ENCODE results near the gene MUC5AC.
A peak's percentile ranks its signal among the peaks of the same experiment; 100 is the strongest.

DNA sequence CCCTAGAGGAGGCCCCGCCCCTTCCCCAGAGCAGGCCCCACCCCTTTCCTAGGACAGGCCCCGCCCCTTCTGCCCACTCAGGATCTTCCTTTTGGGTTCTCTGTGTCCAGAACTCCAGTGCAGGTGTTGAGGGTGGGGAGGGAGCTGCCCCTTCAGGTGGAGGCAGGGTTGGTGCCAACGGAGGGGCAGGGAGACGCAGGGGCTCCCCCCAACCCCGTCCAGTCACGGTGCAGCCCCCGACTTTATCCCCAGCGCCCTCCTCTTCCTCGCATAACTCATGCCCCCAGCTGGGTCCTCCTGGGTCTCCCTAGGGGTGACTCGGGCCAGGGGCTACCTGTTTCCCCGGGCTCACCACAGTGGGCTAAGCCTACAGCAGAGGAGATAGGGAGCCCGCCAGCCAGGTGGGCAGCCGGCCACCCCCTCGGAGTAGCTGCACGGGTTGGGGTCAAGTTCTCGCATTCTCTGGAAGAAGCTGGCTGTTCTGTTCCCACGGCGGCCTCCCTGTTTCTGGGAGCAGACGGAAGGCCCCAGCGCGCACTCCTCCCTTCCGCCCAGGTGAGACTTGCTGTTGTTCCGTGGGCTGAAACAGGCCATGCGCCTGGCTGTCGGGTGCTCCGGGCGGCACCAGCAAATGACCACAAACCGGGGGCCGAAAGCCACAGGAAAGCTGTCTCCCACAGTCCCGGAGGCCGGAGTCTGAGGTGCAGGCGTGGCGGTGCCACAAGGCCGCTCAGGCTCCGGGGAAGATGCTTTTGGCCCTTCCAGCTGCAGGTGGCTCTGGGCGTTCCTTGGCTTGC, 44.1 kb upstream of the MUC5AC start:
- TF ChIP-seq, protein P1, sequence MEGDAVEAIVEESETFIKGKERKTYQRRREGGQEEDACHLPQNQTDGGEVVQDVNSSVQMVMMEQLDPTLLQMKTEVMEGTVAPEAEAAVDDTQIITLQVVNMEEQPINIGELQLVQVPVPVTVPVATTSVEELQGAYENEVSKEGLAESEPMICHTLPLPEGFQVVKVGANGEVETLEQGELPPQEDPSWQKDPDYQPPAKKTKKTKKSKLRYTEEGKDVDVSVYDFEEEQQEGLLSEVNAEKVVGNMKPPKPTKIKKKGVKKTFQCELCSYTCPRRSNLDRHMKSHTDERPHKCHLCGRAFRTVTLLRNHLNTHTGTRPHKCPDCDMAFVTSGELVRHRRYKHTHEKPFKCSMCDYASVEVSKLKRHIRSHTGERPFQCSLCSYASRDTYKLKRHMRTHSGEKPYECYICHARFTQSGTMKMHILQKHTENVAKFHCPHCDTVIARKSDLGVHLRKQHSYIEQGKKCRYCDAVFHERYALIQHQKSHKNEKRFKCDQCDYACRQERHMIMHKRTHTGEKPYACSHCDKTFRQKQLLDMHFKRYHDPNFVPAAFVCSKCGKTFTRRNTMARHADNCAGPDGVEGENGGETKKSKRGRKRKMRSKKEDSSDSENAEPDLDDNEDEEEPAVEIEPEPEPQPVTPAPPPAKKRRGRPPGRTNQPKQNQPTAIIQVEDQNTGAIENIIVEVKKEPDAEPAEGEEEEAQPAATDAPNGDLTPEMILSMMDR (IDR thresholded peaks at IDR 0.05): no peak
- TF ChIP-seq POLR2AphosphoS5 (IDR thresholded peaks at IDR 0.05) (peak in 1 of 3 donors; percentile 10), EP300 (IDR thresholded peaks at IDR 0.05; ENCODE audit: low read depth) (no peak)

Measured in transverse colon (tissue), 4 donors.